Natural killer cell (primary cell): ENCODE data around the gene RAPGEF3. TPM values are rescaled to one million over a fixed set of nuclear protein-coding genes. Genes with fewer than 3 reads are reported as not detected.

Source experiments
- ATAC-seq, 3 donors: fragments of 150-1000 bp in 2 of 3; fragments of 200-7000 bp in 1 of 3; cut with Tn5 transposase; 1 replicate in 1 of 3; 2 replicates in 2 of 3; pipeline ENCODE4 v1.10.0; 2021; ENCODE audit warnings: mild to moderate bottlenecking in 2 of 3, moderate library complexity in 2 of 3
- DNase-seq, 2 donors: peaks; one replicate each; pipeline versions ENCODE4 v3.0.0 to v3.0.0-alpha.2; 2013 to 2021; ENCODE audit warnings: mixed read lengths in 1 of 2
- H3K27ac ChIP-seq: one replicate; pipeline ENCODE4 v1.5.1; 2013; ENCODE audit warnings: mild to moderate bottlenecking, low read length
- H3K27me3 ChIP-seq: one replicate; pipeline ENCODE4 v1.6.1; 2013; ENCODE audit warnings: low read length; ENCODE audit not compliant: control insufficient read depth, insufficient read depth
- H3K36me3 ChIP-seq: one replicate; pipeline ENCODE4 v1.6.1; 2013; ENCODE audit warnings: low read length; ENCODE audit not compliant: control insufficient read depth, insufficient read depth
- H3K4me1 ChIP-seq: one replicate; pipeline ENCODE4 v1.6.1; 2013; ENCODE audit warnings: low read length; ENCODE audit not compliant: control insufficient read depth, insufficient read depth
- H3K4me3 ChIP-seq: one replicate; pipeline ENCODE4 v1.5.1; 2013; ENCODE audit warnings: low read length
- H3K9me3 ChIP-seq: one replicate; pipeline ENCODE4 v1.6.1; 2013; ENCODE audit warnings: low read length; ENCODE audit not compliant: control insufficient read depth, insufficient read depth
- H3K27ac Mint-ChIP-seq, 2 donors: one replicate each; pipeline ENCODE4 v1.8.0; 2022; ENCODE audit warnings: mild to moderate bottlenecking in 2 of 2, mixed read lengths in 2 of 2, moderate library complexity in 1 of 2
- H3K27me3 Mint-ChIP-seq, 2 donors: one replicate each; pipeline ENCODE4 v1.8.0; 2022; ENCODE audit warnings: low read depth in 2 of 2, mixed read lengths in 2 of 2
- H3K36me3 Mint-ChIP-seq: one replicate; pipeline ENCODE4 v1.8.0; 2022; ENCODE audit warnings: mixed read lengths
- H3K4me1 Mint-ChIP-seq, 2 donors: one replicate each; pipeline ENCODE4 v1.8.0; 2022; ENCODE audit warnings: mixed read lengths in 2 of 2
- H3K4me3 Mint-ChIP-seq: one replicate; pipeline ENCODE4 v1.8.0; 2022; ENCODE audit warnings: mild to moderate bottlenecking, moderate library complexity, mixed read lengths
- H3K9me3 Mint-ChIP-seq, 2 donors: one replicate each; pipeline ENCODE4 v1.8.0; 2022; ENCODE audit warnings: mixed read lengths in 2 of 2
- CTCF ChIP-seq: fragments of 200-600 bp; IDR thresholded peaks from one replicate; pipeline ENCODE4 v1.8.0; 2022; ENCODE audit warnings: antibody characterized with exemption
- WGBS: methylation state at CpG from one replicate; pipeline ENCODE4 v1.1.7; 2013; ENCODE audit warnings: missing lambda C conversion rate; ENCODE audit not compliant: insufficient coverage; 5-methylcytosine and 5-hydroxymethylcytosine counted together
- intact Hi-C: fragments of 100-400 bp; cut with micrococcal nuclease; formaldehyde crosslinking; loops from one replicate; pipeline ENCODE4 v1.14.2; 2022
- total RNA-seq, 4 donors: library from RNA; stranded (reverse); fragments of 120-200 nt in 1 of 4; gene quantifications; one replicate each; pipeline versions ENCODE4 v1.2.3 to v1.2.4, GENCODE V29; 2013 to 2022

The RAPGEF3 gene
- total RNA-seq, 3 donors from 2014 or later (not counting 1 experiment from before 2014, with no cell fraction given) = 0.23 to 0.73 (median 0.49) TPM

- Mint-ChIP-seq H3K4me3 (peak overlapping the region; percentile 5), H3K36me3 (no peaks in the 10 kb centered on the region), H3K27ac (peak overlapping the region; percentile 83 to 98), H3K9me3 (no peaks in the 10 kb centered on the region), H3K27me3 (no peaks in the 10 kb centered on the region), H3K4me1 (peaks cover 41 to 49% of the 10 kb centered on the region in 2 donors)
- TF ChIP-seq CTCF = no peak
- Histone ChIP-seq H3K9me3 (no peaks in the 10 kb centered on the region), H3K4me3 (no peak overlapping the region), H3K36me3 (no peaks in the 10 kb centered on the region), H3K27ac (no peak overlapping the region), H3K4me1 (peaks cover 27% of the 10 kb centered on the region), H3K27me3 (no peaks in the 10 kb centered on the region)
- intact Hi-C loops = loop anchor here (5.0 to 10.0 kb wide), 4 partner anchors 502 to 1717 kb away; partner anchors contain the start of genes CCNT1, SCAF11 and SLC38A2
- 0% methylated on average over 2 of the region's 4 CpGs for WGBS
- DNase-seq = no peak
- ATAC-seq = no peak
Observed at GRCh38 chr12:47709237-47709636, 49.4 kb downstream of the RAPGEF3 start.

GRCh38 chr12:47707905-47708543 is 50.7 kb downstream of the RAPGEF3 start:
- ATAC-seq (no peak), DNase-seq (peak in 1 of 2 donors; percentile 38)
- H3K9me3 Mint-ChIP-seq = no peaks in the 10 kb centered on the region
- Histone ChIP-seq H3K9me3 (no peaks in the 10 kb centered on the region), H3K27ac (no peak overlapping the region), H3K36me3 (no peaks in the 10 kb centered on the region), H3K27me3 (no peaks in the 10 kb centered on the region), H3K4me1 (peaks cover 27% of the 10 kb centered on the region), H3K4me3 (no peak overlapping the region)
- no peak for TF ChIP-seq CTCF
- intact Hi-C loops = loop anchor here (2.0 to 10.0 kb wide), 5 partner anchors 105 to 1716 kb away; partner anchors contain the start of genes CCNT1, SCAF11 and SLC38A2
- H3K4me1 Mint-ChIP-seq = peaks cover 52 to 60% of the 10 kb centered on the region in 2 donors
- 50% methylated on average over 5 of the region's 5 CpGs for WGBS
- no peaks in the 10 kb centered on the region for H3K36me3 Mint-ChIP-seq
- peak overlapping the region; percentile 76 for H3K4me3 Mint-ChIP-seq
- no peaks in the 10 kb centered on the region for H3K27me3 Mint-ChIP-seq
- peak overlapping the region; percentile 96 to 98 for H3K27ac Mint-ChIP-seq

- H3K36me3 Mint-ChIP-seq = no peaks in the 10 kb centered on the region
- H3K4me3 Mint-ChIP-seq = peak overlapping the region; percentile 76
- H3K9me3 Mint-ChIP-seq = no peaks in the 10 kb centered on the region
- Histone ChIP-seq H3K27me3 (no peaks in the 10 kb centered on the region), H3K4me3 (no peak overlapping the region), H3K9me3 (no peaks in the 10 kb centered on the region), H3K36me3 (no peaks in the 10 kb centered on the region), H3K27ac (peak overlapping the region; percentile 0), H3K4me1 (peaks cover 27% of the 10 kb centered on the region)
- no peaks in the 10 kb centered on the region for H3K27me3 Mint-ChIP-seq
- DNase-seq = no peak
- intact Hi-C loops = loop anchor here (2.0 to 10.0 kb wide), 5 partner anchors 105 to 1715 kb away; partner anchors contain the start of genes CCNT1, SCAF11 and SLC38A2
- ATAC-seq = no peak
- H3K27ac Mint-ChIP-seq = peak overlapping the region; percentile 96 to 98
- H3K4me1 Mint-ChIP-seq = peaks cover 52 to 60% of the 10 kb centered on the region in 2 donors
- no peak for TF ChIP-seq CTCF
Observed at GRCh38 chr12:47707355-47707754, 51.3 kb downstream of the RAPGEF3 start.
